ENCODE measurements around the gene CEP112. TPM values are rescaled to one million over a fixed set of nuclear protein-coding genes. Genes with fewer than 3 reads are reported as not detected.

Gene CEP112
- total and polyA plus RNA-seq, 2 of the 13 experiments (the other 11 are each of a cell fraction or from before 2014, with no cell fraction given) = 1.2 to 3.4 TPM

DNA sequence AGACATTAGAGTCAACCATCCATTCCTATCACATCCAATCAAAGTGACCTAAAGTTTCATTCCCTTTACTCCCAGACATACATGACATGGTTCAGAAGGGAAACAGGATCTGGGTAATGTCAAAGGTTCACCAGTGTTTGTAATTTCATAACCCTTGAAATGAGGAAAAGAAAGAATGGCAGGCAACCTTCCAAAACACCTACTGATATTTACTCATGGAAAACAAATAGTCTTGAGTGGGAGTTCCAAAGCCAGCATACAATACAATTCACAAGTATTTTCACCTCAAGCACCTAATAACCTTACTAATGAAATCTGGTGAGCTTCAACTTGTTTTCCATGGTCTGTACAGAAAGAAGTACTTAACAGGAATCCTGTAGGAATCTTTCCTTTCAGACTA is 557.9 kb downstream of the CEP112 start (continued):
- TF ChIP-seq, protein P1, sequence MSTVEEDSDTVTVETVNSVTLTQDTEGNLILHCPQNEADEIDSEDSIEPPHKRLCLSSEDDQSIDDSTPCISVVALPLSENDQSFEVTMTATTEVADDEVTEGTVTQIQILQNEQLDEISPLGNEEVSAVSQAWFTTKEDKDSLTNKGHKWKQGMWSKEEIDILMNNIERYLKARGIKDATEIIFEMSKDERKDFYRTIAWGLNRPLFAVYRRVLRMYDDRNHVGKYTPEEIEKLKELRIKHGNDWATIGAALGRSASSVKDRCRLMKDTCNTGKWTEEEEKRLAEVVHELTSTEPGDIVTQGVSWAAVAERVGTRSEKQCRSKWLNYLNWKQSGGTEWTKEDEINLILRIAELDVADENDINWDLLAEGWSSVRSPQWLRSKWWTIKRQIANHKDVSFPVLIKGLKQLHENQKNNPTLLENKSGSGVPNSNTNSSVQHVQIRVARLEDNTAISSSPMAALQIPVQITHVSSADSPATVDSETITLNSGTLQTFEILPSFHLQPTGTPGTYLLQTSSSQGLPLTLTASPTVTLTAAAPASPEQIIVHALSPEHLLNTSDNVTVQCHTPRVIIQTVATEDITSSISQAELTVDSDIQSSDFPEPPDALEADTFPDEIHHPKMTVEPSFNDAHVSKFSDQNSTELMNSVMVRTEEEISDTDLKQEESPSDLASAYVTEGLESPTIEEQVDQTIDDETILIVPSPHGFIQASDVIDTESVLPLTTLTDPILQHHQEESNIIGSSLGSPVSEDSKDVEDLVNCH (CRISPR knock-in tag; IDR thresholded peaks at IDR 0.05) = no peak
- no peak for TF ChIP-seq TCF12 (IDR thresholded peaks at IDR 0.05)
- TF ChIP-seq TCF12 (CRISPR knock-in tag; IDR thresholded peaks at IDR 0.05) = no peak
- no peak for TF ChIP-seq ZNF501 (CRISPR knock-in tag; IDR thresholded peaks at IDR 0.05)
- TF ChIP-seq, protein P2, sequence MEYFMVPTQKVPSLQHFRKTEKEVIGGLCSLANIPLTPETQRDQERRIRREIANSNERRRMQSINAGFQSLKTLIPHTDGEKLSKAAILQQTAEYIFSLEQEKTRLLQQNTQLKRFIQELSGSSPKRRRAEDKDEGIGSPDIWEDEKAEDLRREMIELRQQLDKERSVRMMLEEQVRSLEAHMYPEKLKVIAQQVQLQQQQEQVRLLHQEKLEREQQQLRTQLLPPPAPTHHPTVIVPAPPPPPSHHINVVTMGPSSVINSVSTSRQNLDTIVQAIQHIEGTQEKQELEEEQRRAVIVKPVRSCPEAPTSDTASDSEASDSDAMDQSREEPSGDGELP (IDR thresholded peaks at IDR 0.05; ENCODE audit: borderline replicate concordance, low read depth) = no peak
- TF ChIP-seq ZNF788 (CRISPR knock-in tag; IDR thresholded peaks at IDR 0.05; ENCODE audit: borderline replicate concordance) = no peak
- TF ChIP-seq ZSCAN9 (CRISPR knock-in tag; IDR thresholded peaks at IDR 0.05; ENCODE audit: borderline replicate concordance) = peak; percentile 13; the same call in 1 of the 2 replicates
- TF ChIP-seq, protein P3, sequence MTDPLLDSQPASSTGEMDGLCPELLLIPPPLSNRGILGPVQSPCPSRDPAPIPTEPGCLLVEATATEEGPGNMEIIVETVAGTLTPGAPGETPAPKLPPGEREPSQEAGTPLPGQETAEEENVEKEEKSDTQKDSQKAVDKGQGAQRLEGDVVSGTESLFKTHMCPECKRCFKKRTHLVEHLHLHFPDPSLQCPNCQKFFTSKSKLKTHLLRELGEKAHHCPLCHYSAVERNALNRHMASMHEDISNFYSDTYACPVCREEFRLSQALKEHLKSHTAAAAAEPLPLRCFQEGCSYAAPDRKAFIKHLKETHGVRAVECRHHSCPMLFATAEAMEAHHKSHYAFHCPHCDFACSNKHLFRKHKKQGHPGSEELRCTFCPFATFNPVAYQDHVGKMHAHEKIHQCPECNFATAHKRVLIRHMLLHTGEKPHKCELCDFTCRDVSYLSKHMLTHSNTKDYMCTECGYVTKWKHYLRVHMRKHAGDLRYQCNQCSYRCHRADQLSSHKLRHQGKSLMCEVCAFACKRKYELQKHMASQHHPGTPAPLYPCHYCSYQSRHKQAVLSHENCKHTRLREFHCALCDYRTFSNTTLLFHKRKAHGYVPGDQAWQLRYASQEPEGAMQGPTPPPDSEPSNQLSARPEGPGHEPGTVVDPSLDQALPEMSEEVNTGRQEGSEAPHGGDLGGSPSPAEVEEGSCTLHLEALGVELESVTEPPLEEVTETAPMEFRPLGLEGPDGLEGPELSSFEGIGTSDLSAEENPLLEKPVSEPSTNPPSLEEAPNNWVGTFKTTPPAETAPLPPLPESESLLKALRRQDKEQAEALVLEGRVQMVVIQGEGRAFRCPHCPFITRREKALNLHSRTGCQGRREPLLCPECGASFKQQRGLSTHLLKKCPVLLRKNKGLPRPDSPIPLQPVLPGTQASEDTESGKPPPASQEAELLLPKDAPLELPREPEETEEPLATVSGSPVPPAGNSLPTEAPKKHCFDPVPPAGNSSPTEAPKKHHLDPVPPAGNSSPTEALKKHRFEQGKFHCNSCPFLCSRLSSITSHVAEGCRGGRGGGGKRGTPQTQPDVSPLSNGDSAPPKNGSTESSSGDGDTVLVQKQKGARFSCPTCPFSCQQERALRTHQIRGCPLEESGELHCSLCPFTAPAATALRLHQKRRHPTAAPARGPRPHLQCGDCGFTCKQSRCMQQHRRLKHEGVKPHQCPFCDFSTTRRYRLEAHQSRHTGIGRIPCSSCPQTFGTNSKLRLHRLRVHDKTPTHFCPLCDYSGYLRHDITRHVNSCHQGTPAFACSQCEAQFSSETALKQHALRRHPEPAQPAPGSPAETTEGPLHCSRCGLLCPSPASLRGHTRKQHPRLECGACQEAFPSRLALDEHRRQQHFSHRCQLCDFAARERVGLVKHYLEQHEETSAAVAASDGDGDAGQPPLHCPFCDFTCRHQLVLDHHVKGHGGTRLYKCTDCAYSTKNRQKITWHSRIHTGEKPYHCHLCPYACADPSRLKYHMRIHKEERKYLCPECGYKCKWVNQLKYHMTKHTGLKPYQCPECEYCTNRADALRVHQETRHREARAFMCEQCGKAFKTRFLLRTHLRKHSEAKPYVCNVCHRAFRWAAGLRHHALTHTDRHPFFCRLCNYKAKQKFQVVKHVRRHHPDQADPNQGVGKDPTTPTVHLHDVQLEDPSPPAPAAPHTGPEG (CRISPR knock-in tag; IDR thresholded peaks at IDR 0.05) = no peak
- TF ChIP-seq, protein P4, sequence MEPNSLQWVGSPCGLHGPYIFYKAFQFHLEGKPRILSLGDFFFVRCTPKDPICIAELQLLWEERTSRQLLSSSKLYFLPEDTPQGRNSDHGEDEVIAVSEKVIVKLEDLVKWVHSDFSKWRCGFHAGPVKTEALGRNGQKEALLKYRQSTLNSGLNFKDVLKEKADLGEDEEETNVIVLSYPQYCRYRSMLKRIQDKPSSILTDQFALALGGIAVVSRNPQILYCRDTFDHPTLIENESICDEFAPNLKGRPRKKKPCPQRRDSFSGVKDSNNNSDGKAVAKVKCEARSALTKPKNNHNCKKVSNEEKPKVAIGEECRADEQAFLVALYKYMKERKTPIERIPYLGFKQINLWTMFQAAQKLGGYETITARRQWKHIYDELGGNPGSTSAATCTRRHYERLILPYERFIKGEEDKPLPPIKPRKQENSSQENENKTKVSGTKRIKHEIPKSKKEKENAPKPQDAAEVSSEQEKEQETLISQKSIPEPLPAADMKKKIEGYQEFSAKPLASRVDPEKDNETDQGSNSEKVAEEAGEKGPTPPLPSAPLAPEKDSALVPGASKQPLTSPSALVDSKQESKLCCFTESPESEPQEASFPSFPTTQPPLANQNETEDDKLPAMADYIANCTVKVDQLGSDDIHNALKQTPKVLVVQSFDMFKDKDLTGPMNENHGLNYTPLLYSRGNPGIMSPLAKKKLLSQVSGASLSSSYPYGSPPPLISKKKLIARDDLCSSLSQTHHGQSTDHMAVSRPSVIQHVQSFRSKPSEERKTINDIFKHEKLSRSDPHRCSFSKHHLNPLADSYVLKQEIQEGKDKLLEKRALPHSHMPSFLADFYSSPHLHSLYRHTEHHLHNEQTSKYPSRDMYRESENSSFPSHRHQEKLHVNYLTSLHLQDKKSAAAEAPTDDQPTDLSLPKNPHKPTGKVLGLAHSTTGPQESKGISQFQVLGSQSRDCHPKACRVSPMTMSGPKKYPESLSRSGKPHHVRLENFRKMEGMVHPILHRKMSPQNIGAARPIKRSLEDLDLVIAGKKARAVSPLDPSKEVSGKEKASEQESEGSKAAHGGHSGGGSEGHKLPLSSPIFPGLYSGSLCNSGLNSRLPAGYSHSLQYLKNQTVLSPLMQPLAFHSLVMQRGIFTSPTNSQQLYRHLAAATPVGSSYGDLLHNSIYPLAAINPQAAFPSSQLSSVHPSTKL (CRISPR knock-in tag; IDR thresholded peaks at IDR 0.05) = peak; percentile 97
- no peak for TF ChIP-seq TEAD2 (CRISPR knock-in tag; IDR thresholded peaks at IDR 0.05)
- TF ChIP-seq, protein P5, sequence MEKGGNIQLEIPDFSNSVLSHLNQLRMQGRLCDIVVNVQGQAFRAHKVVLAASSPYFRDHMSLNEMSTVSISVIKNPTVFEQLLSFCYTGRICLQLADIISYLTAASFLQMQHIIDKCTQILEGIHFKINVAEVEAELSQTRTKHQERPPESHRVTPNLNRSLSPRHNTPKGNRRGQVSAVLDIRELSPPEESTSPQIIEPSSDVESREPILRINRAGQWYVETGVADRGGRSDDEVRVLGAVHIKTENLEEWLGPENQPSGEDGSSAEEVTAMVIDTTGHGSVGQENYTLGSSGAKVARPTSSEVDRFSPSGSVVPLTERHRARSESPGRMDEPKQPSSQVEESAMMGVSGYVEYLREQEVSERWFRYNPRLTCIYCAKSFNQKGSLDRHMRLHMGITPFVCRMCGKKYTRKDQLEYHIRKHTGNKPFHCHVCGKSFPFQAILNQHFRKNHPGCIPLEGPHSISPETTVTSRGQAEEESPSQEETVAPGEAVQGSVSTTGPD (CRISPR knock-in tag; IDR thresholded peaks at IDR 0.05) = no peak
- TF ChIP-seq ZFP36 (IDR thresholded peaks at IDR 0.05; ENCODE audit: borderline replicate concordance, low read depth, low read length, partially characterized antibody) = no peak
- peak; percentile 73; the same call in 1 of the 2 replicates for TF ChIP-seq NR2F2 (IDR thresholded peaks at IDR 0.05; ENCODE audit: borderline replicate concordance, low read depth)
- TF ChIP-seq RXRB (CRISPR knock-in tag; IDR thresholded peaks at IDR 0.05; ENCODE audit: borderline replicate concordance) = peak; percentile 89
- no peak for TF ChIP-seq ZSCAN30 (CRISPR knock-in tag; IDR thresholded peaks at IDR 0.05)
- peak; percentile 60; the same call in 1 of the 2 replicates for TF ChIP-seq TCF7 (IDR thresholded peaks at IDR 0.05; ENCODE audit: low read depth)

Data from HepG2 (cell line).